Measurements from ENCODE around the gene KLRC2. TPM values are rescaled to one million over a fixed set of nuclear protein-coding genes. Genes with fewer than 3 reads are reported as not detected.
"Not testable (repeated sequence)": the region's sequence is repeated elsewhere in the genome, so short reads cannot be mapped to it uniquely, and the experiment has no call there.

The KLRC2 gene
- total and polyA plus RNA-seq, 8 donors: 0.10 to 10.4 (median 2.0) TPM; not detected in 4

- 12 to 31% (median 21%) methylated on average over 6 of the region's 6 CpGs for WGBS, 5 donors
Measured at GRCh38 chr12:10395390-10395998, 40.3 kb downstream of the KLRC2 start.

GRCh38 chr12:10394531-10395152 lies 41.2 kb downstream of the KLRC2 start:
- H3K36me3 ChIP-seq; H3K9me3 ChIP-seq; DNase-seq; H3K4me3 ChIP-seq; H3K27me3 ChIP-seq; intact Hi-C loops (cut with DNase I; ENCODE audit: low total_unique reads): not testable (repeated sequence)
- Histone ChIP-seq H3K4me1 (peaks cover 0 to 22% (median 14%) of the 10 kb centered on the region in 4 donors), H3K27ac (peak overlapping the region in 3 of 5 donors; percentile 52 to 69 (median 68))
- WGBS, 5 donors: 77 to 90% (median 80%) methylated on average over 11 of the region's 11 CpGs

More at GRCh38 chr12:10395390-10395998, 40.3 kb downstream of the KLRC2 start:
- intact Hi-C loops (cut with DNase I; ENCODE audit: low total_unique reads): no loop called here
- DNase-seq: peak; percentile 31 to 73
- Histone ChIP-seq H3K4me3 (no peak overlapping the region), H3K36me3 (no peaks in the 10 kb centered on the region), H3K9me3 (no peaks in the 10 kb centered on the region), H3K4me1 (peaks cover 0 to 22% (median 14%) of the 10 kb centered on the region in 4 donors), H3K27me3 (no peaks in the 10 kb centered on the region), H3K27ac (peak overlapping the region in 4 of 5 donors; percentile 52 to 70 (median 68))
- TF ChIP-seq POLR2AphosphoS5 (IDR thresholded peaks at IDR 0.05): peak in 2 of 3 donors; percentile 33 to 67
- TF ChIP-seq CTCF (IDR thresholded peaks at IDR 0.05): no peak
- no peak for TF ChIP-seq EP300 (IDR thresholded peaks at IDR 0.05)
- peak in 1 of 4 donors; percentile 6 for TF ChIP-seq POLR2A (IDR thresholded peaks at IDR 0.05)

- DNase-seq: no peak
- Histone ChIP-seq H3K9me3 (no peaks in the 10 kb centered on the region), H3K4me1 (peaks cover 0 to 22% (median 14%) of the 10 kb centered on the region in 4 donors), H3K27ac (no peak overlapping the region), H3K36me3 (no peaks in the 10 kb centered on the region), H3K4me3 (no peak overlapping the region), H3K27me3 (no peaks in the 10 kb centered on the region)
- intact Hi-C loops (cut with DNase I; ENCODE audit: low total_unique reads): no loop called here
- no peak for TF ChIP-seq POLR2A (IDR thresholded peaks at IDR 0.05)
- TF ChIP-seq EP300 (IDR thresholded peaks at IDR 0.05): no peak
- TF ChIP-seq POLR2AphosphoS5 (IDR thresholded peaks at IDR 0.05): no peak
- no peak for TF ChIP-seq CTCF (IDR thresholded peaks at IDR 0.05)
- WGBS, 5 donors: 46 to 65% (median 54%) methylated on average over 3 of the region's 3 CpGs
Measured at GRCh38 chr12:10393291-10393690, 42.5 kb downstream of the KLRC2 start.

- peak overlapping the region in 2 of 5 donors; percentile 7 to 14 for H3K27ac ChIP-seq
- H3K27me3 ChIP-seq: no peaks in the 10 kb centered on the region
- whole genome bisulfite sequencing, 5 donors: 18 to 37% (median 25%) methylated on average over 7 of the region's 7 CpGs
- H3K4me3 ChIP-seq: no peak overlapping the region
- no peaks in the 10 kb centered on the region for H3K9me3 ChIP-seq
- H3K36me3 ChIP-seq: no peaks in the 10 kb centered on the region
- DNase-seq: peak; percentile 41 to 53
- peaks cover 0 to 22% (median 14%) of the 10 kb centered on the region in 4 donors for H3K4me1 ChIP-seq
- TF ChIP-seq EP300 (IDR thresholded peaks at IDR 0.05) (no peak), POLR2A (IDR thresholded peaks at IDR 0.05) (no peak), CTCF (IDR thresholded peaks at IDR 0.05) (no peak), POLR2AphosphoS5 (IDR thresholded peaks at IDR 0.05) (peak in 2 of 3 donors; percentile 28 to 36)
- intact Hi-C loops (cut with DNase I; ENCODE audit: low total_unique reads): no loop called here
Measured at GRCh38 chr12:10392394-10392930, 43.3 kb downstream of the KLRC2 start.

GRCh38 chr12:10390991-10391390 lies 44.8 kb downstream of the KLRC2 start:
- H3K27ac ChIP-seq; H3K36me3 ChIP-seq; H3K4me3 ChIP-seq; H3K27me3 ChIP-seq; intact Hi-C loops (cut with DNase I; ENCODE audit: low total_unique reads); DNase-seq; H3K9me3 ChIP-seq: not testable (repeated sequence)
- H3K4me1 ChIP-seq: peaks cover 0 to 21% (median 12%) of the 10 kb centered on the region in 4 donors
- 85 to 94% (median 93%) methylated on average over 7 of the region's 7 CpGs for WGBS, 5 donors
